Left cardiac atrium (tissue), 4 donors: ENCODE data around the gene LACTBL1. TPM values are rescaled to one million over a fixed set of nuclear protein-coding genes. Genes with fewer than 3 reads are reported as not detected.
"Not testable (repeated sequence)": the region's sequence is repeated elsewhere in the genome, so short reads cannot be mapped to it uniquely, and the experiment has no call there.

Source experiments
- ATAC-seq, 2 donors: fragments of 200-7000 bp; cut with Tn5 transposase; one replicate each; pipeline ENCODE4 v1.9.1; 2020; ENCODE audit warnings: mild to moderate bottlenecking in 2 of 2, moderate library complexity in 2 of 2
- DNase-seq: peaks from one replicate; pipeline ENCODE4 v3.0.0-alpha.2; 2020
- intact Hi-C, 2 donors: fragments of 100-400 bp; cut with DNase I; formaldehyde crosslinking; loops; one replicate each; pipeline versions ENCODE4 v1.14.1 to v1.15.1; 2022 to 2023
- long read RNA-seq: library from polyadenylated mRNA; unstranded; transcript quantifications from one replicate; pipeline ENCODE4 v2.0.0, GENCODE V29; 2021
- total RNA-seq, 2 donors: library from RNA; stranded (reverse); fragmentation: NEBNext Ultra II Directional; extraction: Animal tissue kit (Norgen Biotek cat#: 25700); gene quantifications; one replicate each; pipeline ENCODE4 v1.2.1, GENCODE V29; 2021
- donor health status: DM: no; HTN: yes; CAD: no.
- donor health status: DM: no; HTN: yes; CAD: no; lungs with severe emphysema.
- donor health status: DM: yes; HTN: yes; CAD: no.
- donor health status: Dilated cardiomyopathy.

The LACTBL1 gene, protein sequence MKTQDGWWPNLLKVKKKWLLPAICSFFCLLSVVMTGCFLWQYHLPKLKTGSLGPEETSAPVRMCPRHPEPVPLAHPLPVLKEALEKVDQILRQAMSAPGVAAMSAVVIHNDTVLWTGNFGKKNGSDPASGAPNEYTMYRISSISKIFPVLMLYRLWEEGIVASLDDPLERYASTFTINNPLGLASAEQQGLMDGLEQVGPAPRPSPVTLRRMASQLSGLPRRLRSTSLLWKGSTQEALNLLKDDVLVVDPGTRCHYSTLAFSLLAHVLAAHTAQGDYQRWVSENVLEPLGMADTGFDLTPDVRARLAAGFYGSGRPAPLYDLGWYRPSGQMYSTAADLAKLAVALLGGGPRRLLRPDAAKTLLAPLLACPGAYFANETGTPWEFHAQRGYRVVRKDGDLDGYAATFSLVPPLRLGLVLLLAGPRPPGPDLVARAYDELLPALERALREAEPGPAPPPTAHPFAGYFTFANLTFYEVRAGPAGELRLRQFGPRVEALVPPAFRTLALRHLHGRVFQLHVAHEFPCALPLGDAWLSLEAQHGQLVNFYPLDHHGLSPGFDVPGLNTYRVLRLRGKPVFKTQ
- not detected for total RNA-seq
- long read RNA-seq = 0 reads

DNA sequence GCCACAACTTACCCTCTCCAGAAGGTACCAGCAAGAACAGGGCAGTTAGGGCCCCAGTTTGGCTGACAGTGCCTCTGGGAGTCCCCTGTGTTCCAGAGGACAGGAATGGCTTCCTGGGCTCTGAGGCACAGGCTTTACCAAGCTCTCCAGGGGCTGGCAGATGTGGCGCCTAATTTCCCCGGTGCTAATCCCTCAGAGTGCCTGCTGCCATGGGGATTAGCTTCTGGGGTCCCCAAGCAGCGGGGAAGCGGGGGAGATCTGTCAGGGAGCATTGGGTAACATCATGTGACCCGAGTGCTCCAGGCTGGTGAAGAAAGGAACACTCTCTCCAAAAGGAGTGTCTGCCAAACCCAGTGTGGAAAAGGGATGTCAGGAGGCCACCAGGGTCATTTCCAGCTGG lies at the start of gene LACTBL1:
TSS of gene LACTBL1 (minus strand) at position 107 of the 400 bp plus-strand sequence. CDS start 550 bp downstream, outside the sequence.
- no peak for ATAC-seq
- DNase-seq = no peak
- intact Hi-C loops = no loop called here

DNA sequence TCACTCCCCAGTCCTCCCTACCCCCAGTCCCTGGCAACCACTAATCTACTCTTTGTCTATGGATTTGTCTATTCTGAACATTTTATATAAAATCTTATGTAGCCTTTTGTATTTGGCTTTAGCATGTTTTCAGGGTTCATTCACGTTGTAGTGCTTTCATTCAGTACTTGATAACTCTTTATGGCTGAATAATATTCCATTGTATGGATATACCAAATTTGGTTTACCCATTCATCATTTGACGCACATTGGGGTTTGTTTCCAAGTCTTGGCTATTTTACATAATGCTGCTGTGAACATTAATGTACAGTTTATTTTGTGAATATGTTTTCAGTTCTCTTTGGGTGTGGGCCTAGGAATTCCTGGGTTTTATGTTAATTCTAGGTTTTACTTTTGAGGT lies 49.2 kb upstream of the LACTBL1 start:
- ATAC-seq (no peak), DNase-seq (no peak)
- intact Hi-C loops = no loop called here

DNA sequence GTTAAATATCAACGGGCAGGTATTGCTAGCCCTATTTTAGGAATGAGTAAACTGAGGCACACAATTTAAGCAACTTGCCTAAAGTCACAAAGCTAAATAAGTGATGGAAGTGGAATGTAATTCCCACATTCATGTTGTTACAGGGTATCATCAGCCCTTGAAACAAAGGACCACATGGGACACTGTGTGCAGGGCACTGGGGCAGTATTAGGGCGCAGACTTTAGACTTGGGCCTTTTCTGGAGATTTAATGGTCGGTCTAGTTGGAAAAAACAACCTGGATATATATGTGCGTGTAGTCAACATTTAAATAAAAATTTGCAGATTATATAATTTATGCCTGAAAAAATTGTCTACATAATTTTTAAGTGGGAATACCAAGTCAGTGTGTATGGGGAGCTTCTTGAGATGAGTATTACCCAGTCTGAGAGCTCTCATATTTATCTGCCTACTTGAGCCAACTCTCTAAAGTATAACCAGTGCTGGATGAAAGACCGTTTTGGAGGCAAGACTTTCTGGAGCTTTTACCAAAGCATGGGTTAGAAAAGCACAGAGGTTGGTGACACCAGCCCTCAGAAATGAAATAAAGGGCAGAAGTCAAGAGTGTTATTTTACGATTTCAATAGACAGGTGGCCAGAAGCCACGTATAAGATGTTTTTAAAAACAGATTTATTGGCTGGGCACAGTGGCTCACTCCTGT lies 48.2 kb upstream of the LACTBL1 start:
- intact Hi-C loops = no loop called here
- DNase-seq = no peak
- ATAC-seq = no peak

DNA sequence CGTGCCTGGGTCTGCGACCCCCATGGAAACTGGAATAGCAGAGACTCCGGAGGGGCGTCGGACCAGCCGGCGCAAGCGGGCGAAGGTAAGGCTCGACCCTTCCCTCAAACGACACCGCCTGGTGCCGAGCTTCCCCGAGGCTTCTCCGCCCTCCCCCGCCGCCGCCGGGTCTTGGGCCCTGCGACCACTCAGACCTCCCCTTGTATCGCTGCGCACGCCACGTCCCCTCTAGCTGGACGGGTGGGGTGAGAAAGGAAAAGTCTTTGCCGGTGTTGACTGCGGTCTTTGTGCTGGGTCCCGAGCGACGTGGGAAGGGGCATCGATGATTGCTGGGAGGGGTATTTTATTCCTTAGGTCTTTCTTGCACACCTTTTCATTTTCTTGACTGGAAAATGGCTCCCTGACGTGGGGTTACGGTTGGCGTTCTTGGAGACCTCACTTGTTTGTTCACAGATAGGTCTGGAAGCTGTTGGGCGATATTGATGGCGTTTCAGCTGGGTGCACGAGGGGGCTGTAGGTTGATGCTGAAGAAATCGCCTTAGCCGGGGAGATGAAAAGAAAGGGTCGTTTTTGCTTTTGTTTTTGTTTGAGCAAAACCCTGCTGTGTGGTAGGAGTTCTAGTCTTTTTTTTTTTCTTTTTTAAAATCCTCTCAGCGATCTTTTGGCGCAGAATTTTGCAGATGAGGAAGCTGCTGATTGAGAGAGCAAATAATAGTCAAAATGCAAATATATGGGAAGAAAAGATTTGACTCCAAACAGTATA lies 47.4 kb upstream of the LACTBL1 start:
- ATAC-seq (peak; percentile 10 to 47), DNase-seq (peak; percentile 25)
- intact Hi-C loops = no loop called here

DNA sequence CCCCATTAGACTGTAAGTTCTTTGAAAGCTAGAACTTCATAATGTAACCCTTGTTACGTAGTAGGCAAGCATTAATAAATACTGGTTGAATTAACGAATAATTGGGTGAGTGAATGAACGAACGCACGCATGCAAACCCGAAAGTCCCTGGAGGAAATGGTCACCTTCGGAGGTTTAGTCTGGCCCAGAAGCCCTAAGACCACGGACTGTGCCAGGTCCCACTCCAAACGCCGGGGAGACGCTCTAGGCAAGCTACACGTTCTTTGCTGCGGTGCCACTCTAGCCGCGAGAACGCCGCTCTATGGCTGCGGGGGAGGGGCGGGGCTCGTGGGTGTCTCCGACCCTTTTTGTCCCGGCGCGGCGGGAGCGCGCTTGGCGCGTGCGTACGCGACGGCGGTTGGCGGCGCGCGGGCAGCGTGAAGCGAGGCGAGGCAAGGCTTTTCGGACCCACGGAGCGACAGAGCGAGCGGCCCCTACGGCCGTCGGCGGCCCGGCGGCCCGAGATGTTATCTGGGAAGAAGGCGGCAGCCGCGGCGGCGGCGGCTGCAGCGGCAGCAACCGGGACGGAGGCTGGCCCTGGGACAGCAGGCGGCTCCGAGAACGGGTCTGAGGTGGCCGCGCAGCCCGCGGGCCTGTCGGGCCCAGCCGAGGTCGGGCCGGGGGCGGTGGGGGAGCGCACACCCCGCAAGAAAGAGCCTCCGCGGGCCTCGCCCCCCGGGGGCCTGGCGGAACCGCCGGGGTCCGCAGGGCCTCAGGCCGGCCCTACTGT lies 46.6 kb upstream of the LACTBL1 start, which contains the start of gene KDM1A:
TSS of gene KDM1A (plus strand) at position 375 of the 769 bp plus-strand sequence. CDS start at position 504, 129 bp downstream.
- intact Hi-C loops = no loop called here
- DNase-seq = peak; percentile 98

DNA sequence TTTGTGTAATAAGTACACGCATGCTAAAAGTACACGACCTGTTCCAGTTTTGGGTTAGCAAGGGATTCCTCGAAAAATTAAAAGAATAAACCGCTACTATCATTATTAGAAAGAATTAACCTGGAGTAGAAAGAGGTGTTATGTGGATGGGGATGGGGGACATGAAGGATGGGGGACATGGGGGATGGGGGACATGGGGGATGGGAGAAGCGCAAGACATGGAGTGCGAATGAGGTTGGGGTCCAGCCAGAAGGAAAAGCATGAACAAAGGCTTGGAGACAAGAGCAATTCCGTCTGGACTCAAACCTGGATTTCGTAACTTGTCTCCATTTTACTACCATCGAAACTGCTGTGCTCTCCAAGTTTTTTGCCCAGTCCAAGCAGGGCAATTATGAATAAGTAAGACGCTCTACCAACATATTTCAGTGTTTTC lies 46.0 kb upstream of the LACTBL1 start:
- intact Hi-C loops = no loop called here
- ATAC-seq (peak in 1 of 2 donors; percentile 2), DNase-seq (no peak)

More for the DNA sequence above, 46.6 kb upstream of the LACTBL1 start, which contains the start of gene KDM1A:
- ATAC-seq = peak; percentile 99 to 100

DNA sequence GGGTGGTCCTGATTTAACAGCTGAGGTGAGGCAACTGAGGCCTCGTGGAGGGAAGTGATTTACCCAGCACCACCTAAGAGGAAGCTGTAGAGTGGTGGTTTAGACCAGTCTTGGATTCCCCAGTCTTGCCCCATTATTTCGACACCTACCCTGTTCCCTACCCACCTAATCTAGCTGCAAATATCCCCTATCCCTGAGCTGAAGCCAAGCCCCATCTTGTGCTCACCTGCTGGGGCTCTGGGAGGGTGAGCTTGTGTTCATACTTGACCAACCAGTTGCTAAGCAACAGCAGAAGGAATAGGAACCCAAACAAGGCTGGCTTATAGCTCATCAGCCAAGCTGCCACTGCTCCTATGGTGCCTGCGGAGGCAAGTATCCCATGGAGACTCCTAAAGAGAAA lies 41.0 kb upstream of the LACTBL1 start:
- DNase-seq (no peak), ATAC-seq (no peak)
- intact Hi-C loops = no loop called here

DNA sequence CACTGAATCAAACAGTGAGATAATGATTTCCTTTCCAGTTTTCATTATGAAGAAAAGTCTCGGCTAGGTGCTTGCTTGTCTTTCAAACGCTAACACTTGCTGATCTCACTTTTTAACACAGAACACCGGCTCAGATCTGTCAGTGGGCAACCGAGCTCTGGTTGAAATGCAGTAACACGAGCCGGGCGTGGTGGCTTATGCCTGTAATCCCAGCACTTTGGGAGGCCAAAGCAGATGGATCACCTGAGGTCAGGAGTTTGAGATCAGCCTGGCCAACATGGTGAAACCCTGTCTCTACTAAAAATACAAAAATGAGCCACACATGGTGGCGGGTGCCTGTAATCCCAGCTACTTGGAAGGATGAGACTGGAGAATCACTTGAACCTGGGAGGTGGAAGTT lies 37.4 kb upstream of the LACTBL1 start:
- DNase-seq, intact Hi-C loops, ATAC-seq: not testable (repeated sequence)

DNA sequence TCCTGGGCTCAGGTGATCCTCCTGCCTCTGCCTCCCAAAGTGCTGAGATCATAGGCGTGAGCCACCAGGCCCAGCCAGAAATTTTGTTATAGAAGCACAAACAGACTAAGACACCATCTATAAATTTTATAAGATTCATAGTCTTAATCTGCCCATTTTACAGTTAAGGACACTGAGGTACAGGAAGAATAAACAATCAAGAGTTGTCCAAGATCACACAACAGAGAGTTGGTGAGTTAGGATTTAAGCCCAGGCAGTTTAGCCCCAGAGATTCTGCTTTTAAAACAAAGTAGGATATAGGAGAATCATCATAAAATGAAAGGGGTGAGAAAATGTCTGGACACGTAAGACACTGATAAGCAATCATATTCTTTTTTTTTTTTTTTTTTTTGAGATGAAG lies 36.2 kb upstream of the LACTBL1 start:
- intact Hi-C loops = no loop called here
- DNase-seq = no peak
- ATAC-seq = no peak

DNA sequence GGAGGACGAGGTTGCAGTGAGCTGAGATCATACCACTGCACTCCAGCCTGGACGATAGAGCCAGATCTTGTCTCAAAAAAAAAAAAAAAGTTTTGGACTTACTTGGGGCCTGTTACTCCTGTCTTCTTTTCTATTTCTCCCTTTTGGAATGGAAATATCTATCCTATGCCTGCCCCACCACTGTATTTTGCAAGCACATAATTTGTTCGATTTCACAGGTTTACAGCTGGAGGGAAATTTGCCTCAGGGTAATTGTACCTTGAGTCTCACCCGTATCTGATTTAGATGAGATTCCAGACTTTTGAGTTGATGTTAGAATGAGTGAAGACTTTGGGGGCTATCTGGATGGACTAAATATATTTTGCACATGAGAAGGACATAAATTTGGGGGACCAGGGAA lies 34.4 kb upstream of the LACTBL1 start:
- intact Hi-C loops = no loop called here
- DNase-seq = no peak
- ATAC-seq = no peak

DNA sequence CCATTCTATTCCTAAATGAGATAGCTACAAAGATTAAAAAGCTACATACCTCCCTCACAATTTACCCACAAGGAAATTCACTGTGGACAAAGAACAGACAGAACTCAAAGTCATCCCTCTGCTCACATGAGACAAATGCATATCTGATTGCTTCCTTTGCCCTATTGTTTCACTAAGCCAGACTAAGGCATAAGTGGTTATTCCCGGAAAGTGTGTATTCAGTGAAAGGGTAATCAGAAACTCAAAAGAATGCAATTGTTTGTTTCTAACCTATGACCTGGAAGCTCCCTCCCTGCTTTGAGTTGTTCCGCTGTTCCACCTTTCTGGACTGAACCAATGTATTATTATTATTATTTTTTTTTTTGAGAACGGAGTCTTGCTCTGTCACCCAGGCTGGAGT lies 32.1 kb upstream of the LACTBL1 start:
- DNase-seq, intact Hi-C loops: not testable (repeated sequence)

DNA sequence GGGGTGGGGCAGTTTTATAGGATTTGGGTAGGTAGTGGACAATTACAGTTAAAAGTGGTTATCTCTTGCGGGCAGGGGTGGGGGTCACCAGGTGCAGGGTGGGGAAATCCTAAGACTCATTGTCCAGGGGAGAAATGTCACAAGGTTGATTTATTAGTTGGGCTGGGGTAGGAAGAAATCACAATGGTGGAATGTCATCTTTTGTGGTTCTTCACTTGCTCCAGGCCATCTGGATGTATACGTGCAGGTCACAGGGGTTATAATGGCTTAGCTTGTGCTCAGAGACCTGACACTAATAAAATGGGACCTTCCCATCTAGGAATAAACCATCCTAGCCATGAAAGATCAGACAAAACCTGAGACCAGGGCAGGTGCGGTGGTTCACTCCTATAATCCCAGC lies 31.4 kb upstream of the LACTBL1 start:
- DNase-seq (no peak), ATAC-seq (no peak)
- intact Hi-C loops = no loop called here

More for the DNA sequence above, 32.1 kb upstream of the LACTBL1 start:
- not testable (repeated sequence) for ATAC-seq

DNA sequence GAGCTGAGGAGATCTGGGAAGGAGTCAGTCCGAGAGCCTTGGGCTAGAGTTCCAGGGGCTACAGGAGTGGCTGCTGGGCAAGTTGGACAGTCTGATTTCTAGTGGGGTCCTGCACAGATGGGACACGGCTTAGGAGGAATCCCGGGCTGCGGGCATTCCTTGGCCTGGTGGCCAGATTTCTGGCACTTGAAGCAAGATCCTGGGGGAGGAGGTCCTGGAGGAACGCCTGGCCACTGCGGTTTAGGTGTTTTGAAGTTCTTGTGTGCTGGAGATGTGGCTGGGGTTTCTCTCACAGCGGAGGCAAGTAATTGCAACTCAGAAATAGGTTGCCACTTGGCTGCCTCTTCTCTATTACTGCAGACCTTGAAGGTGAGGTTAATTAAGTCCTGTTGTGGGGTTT lies 29.6 kb upstream of the LACTBL1 start:
- DNase-seq, ATAC-seq, intact Hi-C loops: not testable (repeated sequence)

DNA sequence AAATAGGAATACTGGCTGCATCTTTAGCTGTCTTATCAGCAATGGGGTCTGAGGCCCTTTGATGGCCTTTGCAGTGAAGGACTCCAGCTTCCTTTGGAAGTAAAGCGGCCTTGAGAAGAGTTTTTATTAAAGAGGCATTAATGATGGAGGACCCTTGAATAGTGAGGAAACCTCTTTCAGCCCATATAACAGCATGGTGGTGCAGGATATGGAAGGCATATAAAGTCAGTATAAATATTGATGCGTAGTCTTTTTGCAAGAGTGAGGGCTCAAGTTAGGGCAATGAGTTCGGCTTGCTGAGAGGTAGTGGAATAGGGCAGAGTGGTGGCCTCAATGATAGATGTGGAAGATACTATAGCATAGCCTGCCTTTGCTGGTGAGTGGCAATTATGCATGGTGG lies 27.5 kb upstream of the LACTBL1 start:
- ATAC-seq, DNase-seq, intact Hi-C loops: not testable (repeated sequence)

DNA sequence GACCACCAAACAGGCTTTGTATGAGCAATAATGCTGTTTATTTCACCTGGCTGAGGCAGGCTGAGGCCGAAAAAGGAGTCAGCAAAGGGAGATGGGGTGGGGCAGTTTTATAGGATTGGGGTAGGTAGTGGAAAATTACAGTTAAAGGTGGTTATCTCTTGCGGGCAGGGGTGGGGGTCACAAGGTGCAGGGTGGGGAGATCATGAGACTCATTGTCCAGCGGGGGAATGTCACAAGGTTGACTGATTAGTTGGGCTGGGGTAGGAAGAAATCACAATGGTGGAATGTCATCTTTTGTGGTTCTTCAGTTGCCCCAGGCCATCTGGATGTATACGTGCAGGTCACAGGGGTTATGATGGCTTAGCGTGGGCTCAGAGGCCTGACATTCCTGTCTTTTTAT lies 24.9 kb upstream of the LACTBL1 start:
- ATAC-seq, DNase-seq, intact Hi-C loops: not testable (repeated sequence)

DNA sequence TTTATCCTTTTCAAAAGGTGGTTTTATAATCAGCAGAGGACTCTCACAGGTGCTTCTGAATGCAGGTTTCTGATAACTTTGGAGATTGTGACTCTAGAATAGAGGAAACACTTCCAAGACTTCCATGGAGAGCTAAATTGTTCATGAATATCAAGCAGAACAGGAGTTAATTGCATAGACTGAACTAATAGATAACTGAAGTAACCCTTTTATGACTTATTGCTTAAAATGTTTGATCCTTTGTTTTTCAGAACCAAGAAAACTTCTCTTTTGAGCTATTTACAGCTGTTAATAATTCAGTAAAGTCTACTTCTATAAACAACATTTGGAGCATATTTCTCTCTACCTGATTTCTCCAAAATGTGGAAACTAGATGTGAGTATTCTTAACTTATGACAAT lies 23.1 kb upstream of the LACTBL1 start:
- intact Hi-C loops = no loop called here
- no peak for ATAC-seq
- DNase-seq = no peak

DNA sequence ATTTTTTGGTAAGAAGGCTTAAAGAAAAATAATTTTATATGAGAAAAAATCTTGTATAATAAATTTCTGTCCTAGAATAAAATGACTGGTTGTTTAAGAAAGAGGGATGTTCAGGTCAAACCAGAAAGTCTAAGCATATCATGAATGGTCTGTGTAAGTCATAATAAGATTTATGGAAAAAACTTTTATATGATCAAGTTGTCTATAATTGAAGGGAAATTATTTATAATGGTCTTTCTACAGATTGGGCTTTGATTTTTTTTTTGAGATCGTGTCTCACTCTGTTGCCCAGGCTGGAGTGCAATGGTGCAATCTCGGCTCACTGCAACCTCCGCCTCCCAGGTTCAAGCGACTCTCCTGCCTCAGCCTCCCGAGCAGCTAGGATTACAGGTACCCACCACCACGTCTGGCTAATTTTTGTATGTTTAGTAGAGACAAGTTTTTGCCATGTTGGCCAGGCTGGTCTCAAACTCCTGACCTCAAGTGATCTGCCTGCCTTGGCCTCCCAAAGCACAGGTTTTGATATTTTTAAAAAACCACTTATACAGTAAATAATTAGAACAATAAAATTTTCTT lies 20.6 kb upstream of the LACTBL1 start:
- intact Hi-C loops, ATAC-seq, DNase-seq: not testable (repeated sequence)

DNA sequence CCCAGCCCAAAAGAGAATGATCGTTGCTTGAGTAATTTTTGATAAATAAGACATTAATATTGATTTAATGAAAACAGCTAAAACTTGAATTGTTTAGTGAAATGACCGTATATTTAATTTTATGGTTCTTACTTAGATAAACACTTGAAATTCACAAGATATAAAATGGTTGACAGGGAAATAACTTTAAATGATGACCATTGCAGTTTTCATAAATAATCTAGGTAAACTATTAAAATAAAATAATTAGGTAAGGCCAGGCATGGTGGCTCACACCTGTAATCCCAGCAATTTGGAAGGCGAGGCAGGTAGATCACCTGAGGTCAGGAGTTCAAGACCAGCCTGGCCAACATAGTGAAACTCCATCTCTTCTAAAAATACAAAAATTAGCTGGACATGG lies 19.7 kb upstream of the LACTBL1 start:
- ATAC-seq, intact Hi-C loops, DNase-seq: not testable (repeated sequence)
